NCI-H526 treated with DMSO at 0.1 percent for 48 hours (cell line): ENCODE data around the gene AKAP13.

Source experiments
- DNase-seq: peaks from one replicate; lab custom pipeline; 2025; lab: John Stamatoyannopoulos, UW

AKAP13 gene

GRCh38 chr15:85672332-85673084, 292.1 kb downstream of the AKAP13 start:
- no peak for DNase-seq

GRCh38 chr15:85673326-85673725, 292.9 kb downstream of the AKAP13 start:
- DNase-seq = no peak

GRCh38 chr15:85676342-85677098, 296.1 kb downstream of the AKAP13 start:
- no peak for DNase-seq

- DNase-seq = no peak
Observed at GRCh38 chr15:85679231-85679630, 298.8 kb downstream of the AKAP13 start.

- no peak for DNase-seq
Observed at GRCh38 chr15:85681386-85681785, 301.0 kb downstream of the AKAP13 start.

- DNase-seq = no peak
Observed at GRCh38 chr15:85684174-85684710, 303.8 kb downstream of the AKAP13 start.

- DNase-seq = no peak
Observed at GRCh38 chr15:85685356-85685755, 305.0 kb downstream of the AKAP13 start.

- DNase-seq = no peak
Observed at GRCh38 chr15:85687329-85687728, 306.9 kb downstream of the AKAP13 start.

GRCh38 chr15:85688711-85689110, 308.3 kb downstream of the AKAP13 start:
- DNase-seq = no peak

GRCh38 chr15:85689729-85690128, 309.3 kb downstream of the AKAP13 start:
- no peak for DNase-seq

- no peak for DNase-seq
Observed at GRCh38 chr15:85690561-85691231, 310.3 kb downstream of the AKAP13 start.

- DNase-seq = no peak
Observed at GRCh38 chr15:85691350-85692240, 311.2 kb downstream of the AKAP13 start.

- DNase-seq = no peak
Observed at GRCh38 chr15:85692321-85692720, 311.9 kb downstream of the AKAP13 start.

GRCh38 chr15:85692873-85693272, 312.5 kb downstream of the AKAP13 start:
- DNase-seq = no peak

GRCh38 chr15:85693277-85693676, 312.9 kb downstream of the AKAP13 start:
- DNase-seq = no peak

- DNase-seq = no peak
Observed at GRCh38 chr15:85694091-85694490, 313.7 kb downstream of the AKAP13 start.

- DNase-seq = no peak
Observed at GRCh38 chr15:85700767-85701166, 320.4 kb downstream of the AKAP13 start.

GRCh38 chr15:85702321-85703101, 322.1 kb downstream of the AKAP13 start:
- no peak for DNase-seq

GRCh38 chr15:85704066-85704465, 323.7 kb downstream of the AKAP13 start:
- no peak for DNase-seq

GRCh38 chr15:85704720-85705429, 324.5 kb downstream of the AKAP13 start:
- no peak for DNase-seq
